Endothelial cell of hepatic sinusoid (primary cell): Measurements from ENCODE around the gene FAT4.

Experiments
- in situ Hi-C: cut with HindIII; loops from 2 replicates; pipeline ENCODE4 v1.10.0; 2017; ENCODE audit warnings: low sequenced_read_pairs

The FAT4 gene

GRCh38 chr4:125359960-125360634, 45.3 kb downstream of the FAT4 start:
- in situ Hi-C loops, result no loop called here

- in situ Hi-C loops, result no loop called here
Observed at GRCh38 chr4:125360727-125361126, 46.0 kb downstream of the FAT4 start.
